Epidermal melanocyte (primary cell): Measurements from ENCODE around the gene THPO.
A peak's percentile ranks its signal among the peaks of the same experiment; 100 is the strongest.
"Not testable (repeated sequence)": the region's sequence is repeated elsewhere in the genome, so short reads cannot be mapped to it uniquely, and the experiment has no call there.

Experiments
- DNase-seq: peaks from one replicate; pipeline ENCODE4 v3.0.0; 2011; ENCODE audit warnings: low spot score; ENCODE audit not compliant: insufficient read length

Gene THPO

GRCh38 chr3:184351511-184352148 is 26.4 kb downstream of the THPO start:
- DNase-seq = no peak

GRCh38 chr3:184350618-184351017 is 27.4 kb downstream of the THPO start:
- no peak for DNase-seq

DNA sequence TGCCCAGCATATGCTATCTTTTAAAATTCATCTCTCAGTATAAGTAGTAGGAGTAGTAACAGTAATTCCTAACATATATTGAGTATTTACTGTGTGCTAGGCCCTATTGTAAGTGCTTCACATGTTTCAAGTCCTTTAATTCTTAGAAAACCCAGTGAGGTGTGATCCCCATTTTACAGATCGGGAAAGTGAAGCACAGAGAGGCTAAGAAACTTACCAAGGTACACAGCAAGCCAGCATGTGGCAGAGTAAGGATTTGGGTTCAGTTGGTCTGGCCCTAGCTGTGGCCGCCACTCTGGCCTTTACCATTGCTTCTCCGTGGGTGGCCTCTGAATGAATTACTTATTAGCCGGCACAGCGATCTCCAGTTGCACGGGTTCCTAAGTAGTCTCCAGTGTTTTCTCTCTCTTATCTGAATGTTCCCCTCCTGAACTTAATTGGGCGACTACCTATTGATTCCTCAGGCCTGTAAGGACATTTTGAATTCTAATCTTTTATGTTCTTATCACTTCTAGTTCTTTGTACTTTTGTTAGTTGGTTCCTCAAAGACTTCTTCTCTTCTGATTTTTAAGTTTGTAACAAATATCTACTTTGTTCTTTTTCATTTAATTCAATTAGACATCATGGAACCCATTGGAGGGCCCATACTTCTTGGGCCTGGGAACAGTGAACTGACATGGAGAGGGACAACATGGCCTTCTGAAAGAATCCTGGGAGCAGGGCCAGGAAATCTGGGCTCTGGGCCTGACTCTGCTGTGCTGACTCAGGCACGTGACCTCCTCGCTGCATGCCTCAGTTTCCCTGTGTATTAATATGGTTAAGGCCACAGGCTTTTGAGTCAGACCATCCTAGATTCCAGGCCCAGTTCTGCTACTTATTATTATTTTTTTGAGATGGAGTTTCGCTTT is 28.2 kb downstream of the THPO start:
- DNase-seq = no peak

DNA sequence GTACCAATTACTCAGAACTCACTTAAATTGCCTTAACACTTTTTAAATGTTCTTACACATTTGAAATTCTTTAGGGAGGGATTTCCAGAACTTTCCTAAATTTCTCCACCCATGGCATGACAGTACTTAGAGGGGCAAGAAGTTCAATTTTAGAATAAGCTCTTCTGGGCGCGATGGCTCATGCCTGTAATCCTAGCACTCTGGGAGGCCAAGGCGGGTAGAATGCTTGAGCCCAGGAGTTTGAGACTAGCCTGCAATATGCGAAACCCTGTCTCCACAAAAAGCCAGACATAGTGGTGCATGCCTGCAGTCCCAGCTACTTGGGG is 30.0 kb downstream of the THPO start:
- DNase-seq = no peak

DNA sequence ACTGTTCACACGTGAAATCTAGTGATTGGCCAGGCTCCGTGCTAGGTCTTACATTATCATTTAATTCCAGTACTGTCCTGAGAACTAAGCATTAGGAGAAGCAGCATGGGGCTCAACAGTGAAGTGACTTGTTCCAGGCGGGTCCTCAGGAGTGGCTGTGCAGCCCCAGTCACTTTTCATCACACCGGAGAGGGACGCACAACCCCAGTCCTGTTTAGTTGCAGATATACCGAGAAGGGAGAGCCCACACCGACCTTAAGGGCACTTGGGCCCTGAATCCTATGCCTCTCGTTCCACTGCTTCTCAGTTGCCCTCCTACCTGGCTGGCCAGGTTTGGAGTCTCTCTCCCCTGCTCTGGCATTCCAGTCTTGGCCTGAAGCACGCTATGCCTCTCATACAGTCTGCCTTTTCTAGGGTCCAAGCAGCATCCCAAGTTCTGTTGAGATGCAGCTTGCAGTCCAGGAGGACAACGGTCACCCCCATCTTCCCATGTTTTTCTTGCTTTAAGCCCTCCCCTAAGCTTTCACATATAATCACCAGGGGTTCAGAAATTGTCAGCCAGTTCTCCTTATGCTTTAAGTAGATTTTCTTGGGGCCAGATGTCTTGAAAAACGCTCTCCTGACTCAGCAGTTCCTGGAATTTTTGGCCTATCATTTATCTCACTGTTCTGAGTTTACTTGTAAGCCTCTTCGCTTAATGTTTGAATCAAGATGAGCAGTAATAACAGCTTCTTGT is 30.5 kb downstream of the THPO start:
- DNase-seq = no peak

DNA sequence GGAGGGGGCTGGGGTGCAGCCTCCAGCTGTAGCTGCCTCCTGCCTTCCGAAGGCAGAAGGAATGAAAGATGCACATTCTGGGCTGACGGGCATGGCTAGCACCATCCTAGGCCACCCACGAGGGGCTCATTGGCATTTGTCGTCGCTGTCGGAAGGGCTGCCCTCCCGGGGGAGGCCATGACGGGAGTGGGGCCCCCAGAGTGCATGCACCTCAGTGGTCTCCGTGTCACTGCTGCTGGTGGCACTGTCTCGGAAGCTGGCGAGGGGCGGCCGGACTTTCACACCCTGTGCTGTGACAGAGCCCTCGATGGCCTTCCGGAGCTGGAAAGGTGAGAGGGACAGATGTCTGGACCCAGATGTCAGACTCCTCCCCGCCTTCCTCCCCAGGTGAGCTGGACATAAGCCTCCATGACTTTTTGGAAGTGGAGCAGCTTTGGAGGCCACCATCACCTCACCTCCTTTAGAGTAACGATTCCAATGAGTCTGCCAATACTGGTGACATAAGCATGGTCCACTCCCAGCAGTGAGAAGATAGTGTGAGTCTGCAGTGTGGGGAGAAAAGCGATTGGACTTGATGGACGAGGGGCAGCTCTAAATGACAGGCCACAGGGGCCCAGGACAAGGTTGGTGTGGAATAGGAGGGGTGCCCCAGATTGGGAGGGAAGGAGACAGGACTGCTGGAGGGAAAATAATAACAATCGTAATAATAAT is 31.4 kb downstream of the THPO start:
- DNase-seq = no peak

DNA sequence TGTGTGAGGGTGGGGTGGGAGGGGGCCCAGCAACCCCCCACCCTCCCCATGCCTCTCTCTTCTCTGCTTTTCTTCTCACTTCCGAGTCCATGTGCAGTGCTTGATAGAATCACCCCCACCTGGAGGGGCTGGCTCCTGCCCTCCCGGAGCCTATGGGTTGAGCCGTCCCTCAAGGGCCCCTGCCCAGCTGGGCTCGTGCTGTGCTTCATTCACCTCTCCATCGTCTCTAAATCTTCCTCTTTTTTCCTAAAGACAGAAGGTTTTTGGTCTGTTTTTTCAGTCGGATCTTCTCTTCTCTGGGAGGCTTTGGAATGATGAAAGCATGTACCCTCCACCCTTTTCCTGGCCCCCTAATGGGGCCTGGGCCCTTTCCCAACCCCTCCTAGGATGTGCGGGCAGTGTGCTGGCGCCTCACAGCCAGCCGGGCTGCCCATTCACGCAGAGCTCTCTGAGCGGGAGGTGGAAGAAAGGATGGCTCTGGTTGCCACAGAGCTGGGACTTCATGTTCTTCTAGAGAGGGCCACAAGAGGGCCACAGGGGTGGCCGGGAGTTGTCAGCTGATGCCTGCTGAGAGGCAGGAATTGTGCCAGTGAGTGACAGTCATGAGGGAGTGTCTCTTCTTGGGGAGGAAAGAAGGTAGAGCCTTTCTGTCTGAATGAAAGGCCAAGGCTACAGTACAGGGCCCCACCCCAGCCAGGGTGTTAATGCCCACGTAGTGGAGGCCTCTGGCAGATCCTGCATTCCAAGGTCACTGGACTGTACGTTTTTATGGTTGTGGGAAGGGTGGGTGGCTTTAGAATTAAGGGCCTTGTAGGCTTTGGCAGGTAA is 32.5 kb downstream of the THPO start:
- peak; percentile 79 for DNase-seq

- no peak for DNase-seq
These were observed 33.3 kb downstream of the THPO start for GRCh38 chr3:184344579-184345316.

GRCh38 chr3:184343200-184343876 is 34.7 kb downstream of the THPO start:
- DNase-seq = no peak

DNA sequence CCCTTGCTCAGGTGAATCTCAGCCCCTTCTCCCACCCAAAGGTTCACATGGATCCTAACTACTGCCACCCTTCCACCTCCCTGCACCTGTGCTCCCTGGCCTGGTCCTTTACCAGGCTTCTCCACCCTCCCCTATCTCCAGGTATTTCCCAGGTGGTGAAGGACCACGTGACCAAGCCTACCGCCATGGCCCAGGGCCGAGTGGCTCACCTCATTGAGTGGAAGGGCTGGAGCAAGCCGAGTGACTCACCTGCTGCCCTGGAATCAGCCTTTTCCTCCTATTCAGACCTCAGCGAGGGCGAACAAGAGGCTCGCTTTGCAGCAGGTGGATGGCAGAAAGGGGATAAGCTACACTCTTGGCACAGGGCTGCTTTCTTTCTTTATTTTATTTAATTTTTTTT is 36.1 kb downstream of the THPO start:
- no peak for DNase-seq

DNA sequence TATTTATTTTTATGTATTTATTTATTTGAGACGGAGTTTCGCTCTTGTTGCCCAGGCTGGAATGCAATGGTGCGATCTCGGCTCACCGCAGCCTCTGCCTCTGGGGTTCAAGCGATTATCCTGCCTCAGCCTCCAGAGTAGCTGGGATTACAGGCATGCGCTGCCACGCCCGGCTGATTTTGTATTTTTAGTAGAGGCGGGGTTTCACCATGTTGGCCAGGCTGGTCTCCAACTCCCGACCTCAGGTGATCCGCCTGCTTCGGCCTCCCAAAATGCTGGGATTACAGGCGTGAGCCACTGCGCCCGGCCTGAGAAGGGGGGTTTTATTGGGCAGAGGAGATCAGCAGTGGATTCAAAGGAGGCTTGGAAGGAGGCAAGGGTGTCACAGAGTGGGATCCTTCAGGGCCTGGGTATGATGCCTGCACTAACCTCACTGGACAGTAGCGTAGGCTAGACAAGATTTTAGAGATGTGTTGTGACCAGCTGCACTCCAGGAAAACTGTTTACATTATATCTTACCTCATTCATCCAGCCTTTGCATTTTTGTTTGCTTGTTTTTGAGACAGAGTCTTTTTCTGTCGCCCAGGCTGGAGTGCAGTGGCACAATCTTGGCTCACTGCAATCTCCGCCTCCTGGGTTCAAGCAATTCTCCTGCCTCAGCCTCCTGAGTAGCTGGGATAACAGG is 38.4 kb downstream of the THPO start:
- DNase-seq = not testable (repeated sequence)

DNA sequence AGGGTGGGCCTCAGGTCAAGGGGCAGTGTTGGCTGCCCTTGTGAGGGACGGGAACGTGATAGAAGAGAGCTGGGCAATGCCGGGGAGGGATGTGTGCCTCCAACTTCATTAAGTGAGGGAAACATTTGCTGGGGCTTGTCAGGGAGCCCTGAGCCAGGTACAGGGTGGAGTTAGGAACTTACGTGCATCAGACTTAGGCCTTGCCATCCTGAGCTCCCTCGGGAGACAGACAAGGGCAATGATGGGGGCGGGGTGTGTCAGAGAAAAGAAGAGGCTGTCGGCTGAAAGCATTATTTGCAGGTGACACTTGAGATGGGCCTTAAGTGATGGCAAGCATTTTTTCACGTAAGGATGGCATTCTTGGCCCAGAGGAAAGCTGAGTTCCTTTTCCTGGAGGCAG is 39.0 kb downstream of the THPO start:
- DNase-seq = no peak

GRCh38 chr3:184338511-184338945 is 39.5 kb downstream of the THPO start:
- no peak for DNase-seq

GRCh38 chr3:184337981-184338380 is 40.0 kb downstream of the THPO start:
- DNase-seq = no peak

GRCh38 chr3:184337399-184337714 is 40.6 kb downstream of the THPO start, which contains the start of gene FAM131A:
Gene FAM131A (plus strand): TSS chr3:184337600. CDS start chr3:184337631, 31 bp downstream.
- DNase-seq = no peak

- peak; percentile 95 for DNase-seq
These were observed 41.2 kb downstream of the THPO start for GRCh38 chr3:184336547-184337398.

GRCh38 chr3:184335661-184336546 is 42.1 kb downstream of the THPO start:
- peak; percentile 78 for DNase-seq
